Mesendoderm (in vitro differentiated cells): Measurements from ENCODE around the gene ABCC4.
"Not testable (repeated sequence)": the region's sequence is repeated elsewhere in the genome, so short reads cannot be mapped to it uniquely, and the experiment has no call there.

Experiments used
- DNase-seq: peaks from one replicate; pipeline ENCODE4 v3.0.0; 2013
- H2AK5ac ChIP-seq: 2 replicates; pipeline ENCODE4 v1.6.1; 2013; ENCODE audit warnings: low read length, inconsistent platforms
- H2BK120ac ChIP-seq: 2 replicates; pipeline ENCODE4 v1.6.1; 2013; ENCODE audit warnings: low read depth, mild to moderate bottlenecking, low read length, moderate library complexity, mixed read lengths
- H2BK15ac ChIP-seq: replicated peaks from 2 replicates; pipeline ENCODE4 v1.6.1; 2013; ENCODE audit warnings: low read depth, mild to moderate bottlenecking, moderate library complexity
- H2BK5ac ChIP-seq: 2 replicates; pipeline ENCODE4 v1.6.1; 2013; ENCODE audit warnings: low read length, inconsistent platforms
- H3K18ac ChIP-seq: 2 replicates; pipeline ENCODE4 v1.6.1; 2013; ENCODE audit warnings: mild to moderate bottlenecking, low read length, mixed read lengths
- H3K23ac ChIP-seq: one replicate; pipeline ENCODE4 v1.6.1; 2013; ENCODE audit warnings: low read length
- H3K27ac ChIP-seq: 2 replicates; pipeline ENCODE4 v1.5.1; 2013; ENCODE audit warnings: low read depth, mild to moderate bottlenecking, inconsistent platforms, low read length, moderate library complexity
- H3K27me3 ChIP-seq: 2 replicates; pipeline ENCODE4 v1.6.1; 2013; ENCODE audit warnings: low read length, control low read depth, mild to moderate bottlenecking, inconsistent platforms; ENCODE audit not compliant: insufficient read depth, poor library complexity
- H3K36me3 ChIP-seq: 2 replicates; pipeline ENCODE4 v1.6.1; 2013; ENCODE audit warnings: low read length, inconsistent platforms; ENCODE audit not compliant: control insufficient read depth, insufficient read depth
- H3K4ac ChIP-seq: one replicate; pipeline ENCODE4 v1.6.1; 2013; ENCODE audit warnings: low read depth, mild to moderate bottlenecking, low read length, moderate library complexity
- H3K4me1 ChIP-seq: 2 replicates; pipeline ENCODE4 v1.6.1; 2013; ENCODE audit warnings: low read depth, low read length, inconsistent platforms; ENCODE audit not compliant: control insufficient read depth
- H3K4me2 ChIP-seq: 2 replicates; pipeline ENCODE4 v1.6.1; 2013; ENCODE audit warnings: low read length
- H3K4me3 ChIP-seq: 2 replicates; pipeline ENCODE4 v1.5.1; 2013; ENCODE audit warnings: mild to moderate bottlenecking, low read length
- H3K56ac ChIP-seq: one replicate; pipeline ENCODE4 v1.6.1; 2013; ENCODE audit warnings: low read length
- H3K79me1 ChIP-seq: 2 replicates; pipeline ENCODE4 v1.6.1; 2013; ENCODE audit warnings: low read length, inconsistent platforms
- H3K79me2 ChIP-seq: 2 replicates; pipeline ENCODE4 v1.6.1; 2013; ENCODE audit warnings: mild to moderate bottlenecking, low read length; ENCODE audit not compliant: control insufficient read depth, insufficient read depth
- H3K9ac ChIP-seq: 2 replicates; pipeline ENCODE4 v1.6.1; 2013; ENCODE audit warnings: low read length, inconsistent platforms
- H4K5ac ChIP-seq: one replicate; pipeline ENCODE4 v1.6.1; 2013; ENCODE audit warnings: low read length
- H4K8ac ChIP-seq: one replicate; pipeline ENCODE4 v1.6.1; 2013; ENCODE audit warnings: low read depth, mild to moderate bottlenecking, control low read depth, low read length, moderate library complexity
- WGBS: extraction: QIAGEN DNeasy Blood & Tissue Kit; methylation state at CpG from one replicate; pipeline ENCODE4 v1.1.7; 2013; ENCODE audit warnings: low lambda C conversion rate, missing lambda C conversion rate; ENCODE audit not compliant: insufficient coverage; ENCODE audit errors: extremely low coverage; 5-methylcytosine and 5-hydroxymethylcytosine counted together

Gene ABCC4

GRCh38 chr13:95168191-95168590, 133.1 kb downstream of the ABCC4 start:
- Histone ChIP-seq H3K4me3 (no peak overlapping the region), H3K4me1 (no peaks in the 10 kb centered on the region), H4K8ac (no peak overlapping the region), H3K79me2 (no peaks in the 10 kb centered on the region), H3K9ac (no peak overlapping the region), H3K36me3 (no peaks in the 10 kb centered on the region), H3K27ac (no peak overlapping the region), H3K4ac (no peak overlapping the region), H3K23ac (no peak overlapping the region), H3K4me2 (no peak overlapping the region), H2BK5ac (no peak overlapping the region), H2BK120ac (no peak overlapping the region), H2BK15ac (no peak overlapping the region), H3K79me1 (no peaks in the 10 kb centered on the region), H3K27me3 (no peaks in the 10 kb centered on the region), H2AK5ac (no peak overlapping the region), H3K18ac (no peak overlapping the region), H4K5ac (no peak overlapping the region), H3K56ac (no peak overlapping the region)
- no CpG with 5 or more reads among the region's 6 CpGs for WGBS
- DNase-seq = no peak

- H3K27me3 ChIP-seq, H3K23ac ChIP-seq, H3K9ac ChIP-seq, H2BK15ac ChIP-seq, H3K4ac ChIP-seq, H4K5ac ChIP-seq, H3K79me1 ChIP-seq, H3K56ac ChIP-seq, H3K27ac ChIP-seq, H3K4me3 ChIP-seq, H3K79me2 ChIP-seq, H3K18ac ChIP-seq, H3K4me2 ChIP-seq, H2AK5ac ChIP-seq, H2BK5ac ChIP-seq, H4K8ac ChIP-seq, H3K36me3 ChIP-seq, DNase-seq, H3K4me1 ChIP-seq, H2BK120ac ChIP-seq: not testable (repeated sequence)
- WGBS = no CpG with 5 or more reads among the region's 5 CpGs
These were observed 134.2 kb downstream of the ABCC4 start for GRCh38 chr13:95167003-95167402.

- DNase-seq = no peak
- Histone ChIP-seq H4K5ac (no peak overlapping the region), H4K8ac (no peak overlapping the region), H3K79me2 (no peaks in the 10 kb centered on the region), H3K18ac (no peak overlapping the region), H3K23ac (no peak overlapping the region), H3K36me3 (no peaks in the 10 kb centered on the region), H2BK15ac (no peak overlapping the region), H2BK5ac (no peak overlapping the region), H3K4me3 (no peak overlapping the region), H3K27ac (no peak overlapping the region), H3K4me1 (no peaks in the 10 kb centered on the region), H3K4me2 (no peak overlapping the region), H3K79me1 (no peaks in the 10 kb centered on the region), H3K4ac (no peak overlapping the region), H3K56ac (no peak overlapping the region), H2BK120ac (no peak overlapping the region), H2AK5ac (no peak overlapping the region), H3K9ac (no peak overlapping the region), H3K27me3 (no peaks in the 10 kb centered on the region)
- WGBS = no CpG with 5 or more reads among the region's 4 CpGs
These were observed 136.4 kb downstream of the ABCC4 start for GRCh38 chr13:95164830-95165229.

- H2BK120ac ChIP-seq = no peak overlapping the region
- H3K23ac ChIP-seq = no peak overlapping the region
- no peak for DNase-seq
- no peak overlapping the region for H3K4ac ChIP-seq
- no peak overlapping the region for H3K4me3 ChIP-seq
- no peak overlapping the region for H3K9ac ChIP-seq
- no peaks in the 10 kb centered on the region for H3K27me3 ChIP-seq
- H3K4me1 ChIP-seq = no peaks in the 10 kb centered on the region
- no peaks in the 10 kb centered on the region for H3K79me1 ChIP-seq
- H3K18ac ChIP-seq = no peak overlapping the region
- H3K4me2 ChIP-seq = no peak overlapping the region
- no peaks in the 10 kb centered on the region for H3K36me3 ChIP-seq
- H4K5ac ChIP-seq = no peak overlapping the region
- no CpG with 5 or more reads among the region's 4 CpGs for WGBS
- no peak overlapping the region for H3K27ac ChIP-seq
- H3K56ac ChIP-seq = no peak overlapping the region
- no peak overlapping the region for H4K8ac ChIP-seq
- no peak overlapping the region for H2BK15ac ChIP-seq
- no peak overlapping the region for H2BK5ac ChIP-seq
- no peak overlapping the region for H2AK5ac ChIP-seq
- H3K79me2 ChIP-seq = no peaks in the 10 kb centered on the region
These were observed 140.9 kb downstream of the ABCC4 start for GRCh38 chr13:95160112-95160906.

- DNase-seq = no peak
- Histone ChIP-seq H3K4me3 (no peak overlapping the region), H4K5ac (no peak overlapping the region), H3K18ac (no peak overlapping the region), H3K4me1 (no peaks in the 10 kb centered on the region), H3K23ac (no peak overlapping the region), H3K9ac (no peak overlapping the region), H3K36me3 (no peaks in the 10 kb centered on the region), H4K8ac (no peak overlapping the region), H2BK15ac (no peak overlapping the region), H3K56ac (no peak overlapping the region), H3K79me2 (no peaks in the 10 kb centered on the region), H2AK5ac (no peak overlapping the region), H3K79me1 (no peaks in the 10 kb centered on the region), H3K27me3 (no peaks in the 10 kb centered on the region), H3K4me2 (no peak overlapping the region), H2BK120ac (no peak overlapping the region), H3K27ac (no peak overlapping the region), H2BK5ac (no peak overlapping the region), H3K4ac (no peak overlapping the region)
- WGBS = no CpG with 5 or more reads among the region's 6 CpGs
These were observed 141.8 kb downstream of the ABCC4 start for GRCh38 chr13:95159458-95159857.

GRCh38 chr13:95156208-95156607, 145.0 kb downstream of the ABCC4 start:
- no peak for DNase-seq
- Histone ChIP-seq H3K18ac (no peak overlapping the region), H4K8ac (no peak overlapping the region), H4K5ac (no peak overlapping the region), H3K27ac (no peak overlapping the region), H3K4me1 (no peaks in the 10 kb centered on the region), H3K23ac (no peak overlapping the region), H3K36me3 (no peaks in the 10 kb centered on the region), H2BK120ac (no peak overlapping the region), H3K27me3 (no peaks in the 10 kb centered on the region), H3K4me2 (no peak overlapping the region), H3K56ac (no peak overlapping the region), H3K79me1 (no peaks in the 10 kb centered on the region), H3K79me2 (no peaks in the 10 kb centered on the region), H2BK5ac (no peak overlapping the region), H2BK15ac (no peak overlapping the region), H2AK5ac (no peak overlapping the region), H3K4me3 (no peak overlapping the region), H3K9ac (no peak overlapping the region), H3K4ac (no peak overlapping the region)
- WGBS = 100% methylated on average over 1 of the region's 3 CpGs
